ENCODE results near the gene PLXDC1. TPM values are rescaled to one million over a fixed set of nuclear protein-coding genes. Genes with fewer than 3 reads are reported as not detected.

Gene PLXDC1
- total and polyA plus RNA-seq, 2 of the 13 experiments (the other 11 are each of a cell fraction or from before 2014, with no cell fraction given): not detected

GRCh38 chr17:39118674-39119419 lies 32.6 kb downstream of the PLXDC1 start:
- TF ChIP-seq NFYB (CRISPR knock-in tag; IDR thresholded peaks at IDR 0.05) (peak; percentile 41), ZFP36L2 (CRISPR knock-in tag; IDR thresholded peaks at IDR 0.05) (no peak), ZNF180 (CRISPR knock-in tag; IDR thresholded peaks at IDR 0.05; ENCODE audit: borderline replicate concordance, low read depth) (no peak), NFYC (CRISPR knock-in tag; IDR thresholded peaks at IDR 0.05) (peak; percentile 32; the same call in 1 of the 2 replicates), HNRNPUL1 (IDR thresholded peaks at IDR 0.05; ENCODE audit: low read depth, low read length) (no peak), JARID2 (CRISPR knock-in tag; IDR thresholded peaks at IDR 0.05; ENCODE audit: insufficient replicate concordance) (no peak), KLF13 (CRISPR knock-in tag; IDR thresholded peaks at IDR 0.05) (no peak)
- H3K27me3 ChIP-seq (ENCODE audit: control insufficient read depth in 1 of 2, insufficient read depth in 2 of 2, low read length in 2 of 2): peaks cover 5 to 26% of the 10 kb centered on the region in 2 experiments; a peak in 4 of 5 replicates
- H3K9ac ChIP-seq (ENCODE audit: insufficient read depth, low read depth, low read length): no peak overlapping the region
- no peaks in the 10 kb centered on the region for H4K20me1 ChIP-seq (ENCODE audit: insufficient read depth, low read length)
- no peak overlapping the region for H3K27ac ChIP-seq (ENCODE audit: extremely low read length, insufficient read depth, low read length)
- no TSS peak for BruUV-seq (replicated peaks)
- H3K4me1 ChIP-seq (ENCODE audit: insufficient read depth, low read length): peaks cover 9% of the 10 kb centered on the region
- POLR2A ChIA-PET: no interaction called here
- no peaks in the 10 kb centered on the region for H3K9me3 ChIP-seq (ENCODE audit: low read length)
- FAIRE-seq: no peak
- 49% methylated on average over 5 of the region's 5 CpGs for WGBS (ENCODE audit: low lambda C conversion rate)
- CTCF ChIA-PET (ENCODE audit: low intra/inter-chr PET ratio, low total read pairs): no interaction called here
- in situ Hi-C loops (cut with HindIII; ENCODE audit: extremely low pct_ligation_motif_present, low pct_unique_long_range_greater_than_20kb): no loop called here
- no peaks in the 10 kb centered on the region for H3K79me2 ChIP-seq (ENCODE audit: insufficient read depth, low read length)
- intact Hi-C loops (cut with micrococcal nuclease; ENCODE audit: unreplicated experiment): no loop called here
- H2AFZ ChIP-seq (ENCODE audit: low read length): no peak overlapping the region
- no peak for DNase-seq (ENCODE audit: low spot score)
- H3K4me3 ChIP-seq (replicated peaks in 1 of 3; ENCODE audit: insufficient read depth in 1 of 3, low read depth in 2 of 3, low read length in 3 of 3): no peak overlapping the region
- no peak overlapping the region for H3K4me2 ChIP-seq (ENCODE audit: low read depth, low read length)
- no peak for ATAC-seq
- H3K36me3 ChIP-seq (replicated peaks in 1 of 2; ENCODE audit: control insufficient read depth in 1 of 2, insufficient read depth in 2 of 2, low read length in 2 of 2): no peaks in the 10 kb centered on the region

DNA sequence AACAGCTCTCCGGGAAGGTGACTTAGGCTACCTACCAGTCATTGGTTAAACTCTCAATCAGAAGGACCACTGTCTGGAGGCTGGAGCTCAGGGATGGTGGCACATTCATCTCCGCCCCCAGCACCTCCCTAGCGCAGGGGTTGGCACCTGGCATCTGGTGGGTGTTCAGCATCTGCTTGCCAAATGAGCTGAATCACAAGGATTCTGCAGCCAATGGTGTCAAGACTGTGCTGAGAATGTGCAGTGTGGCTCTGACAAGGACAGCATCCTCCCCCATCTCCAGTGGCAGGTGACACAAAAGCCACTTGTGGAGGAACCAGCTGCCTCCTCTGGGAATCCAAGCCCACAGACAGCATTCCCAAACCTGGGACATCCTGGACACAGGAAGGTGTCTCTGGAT lies 35.2 kb downstream of the PLXDC1 start:
- no peaks in the 10 kb centered on the region for H4K20me1 ChIP-seq (ENCODE audit: insufficient read depth, low read length)
- intact Hi-C loops (cut with micrococcal nuclease; ENCODE audit: unreplicated experiment) (no loop called here), in situ Hi-C loops (cut with HindIII; ENCODE audit: extremely low pct_ligation_motif_present, low pct_unique_long_range_greater_than_20kb) (no loop called here)
- no peak overlapping the region for H3K4me2 ChIP-seq (ENCODE audit: low read depth, low read length)
- no peak for FAIRE-seq
- H3K4me1 ChIP-seq (ENCODE audit: insufficient read depth, low read length): peaks cover 9% of the 10 kb centered on the region
- no peaks in the 10 kb centered on the region for H3K79me2 ChIP-seq (ENCODE audit: insufficient read depth, low read length)
- no peak overlapping the region for H2AFZ ChIP-seq (ENCODE audit: low read length)
- POLR2A ChIA-PET: no interaction called here
- no peak overlapping the region for H3K4me3 ChIP-seq (replicated peaks in 1 of 3; ENCODE audit: insufficient read depth in 1 of 3, low read depth in 2 of 3, low read length in 3 of 3)
- no peak for DNase-seq (ENCODE audit: low spot score)
- H3K36me3 ChIP-seq (replicated peaks in 1 of 2; ENCODE audit: control insufficient read depth in 1 of 2, insufficient read depth in 2 of 2, low read length in 2 of 2): no peaks in the 10 kb centered on the region
- no TSS peak for BruUV-seq (replicated peaks)
- no peak for ATAC-seq
- WGBS (ENCODE audit: low lambda C conversion rate): 23% methylated on average over 2 of the region's 3 CpGs
- CTCF ChIA-PET (ENCODE audit: low intra/inter-chr PET ratio, low total read pairs): no interaction called here
- peaks cover 2 to 33% of the 10 kb centered on the region in 2 experiments; a peak in 4 of 5 replicates for H3K27me3 ChIP-seq (ENCODE audit: control insufficient read depth in 1 of 2, insufficient read depth in 2 of 2, low read length in 2 of 2)
- H3K9ac ChIP-seq (ENCODE audit: insufficient read depth, low read depth, low read length): no peak overlapping the region
- no peak overlapping the region for H3K27ac ChIP-seq (ENCODE audit: extremely low read length, insufficient read depth, low read length)
- H3K9me3 ChIP-seq (ENCODE audit: low read length): no peaks in the 10 kb centered on the region
- TF ChIP-seq SMAD1 (CRISPR knock-in tag; IDR thresholded peaks at IDR 0.05; ENCODE audit: borderline replicate concordance, low read depth): no peak
- TF ChIP-seq STAT6 (CRISPR knock-in tag; IDR thresholded peaks at IDR 0.05; ENCODE audit: borderline replicate concordance): no peak
- no peak for TF ChIP-seq TFDP2 (CRISPR knock-in tag; IDR thresholded peaks at IDR 0.05)
- TF ChIP-seq ZNF543 (CRISPR knock-in tag; IDR thresholded peaks at IDR 0.05): no peak
- no peak for TF ChIP-seq RORA (CRISPR knock-in tag; IDR thresholded peaks at IDR 0.05)
- TF ChIP-seq ZBTB1 (CRISPR knock-in tag; IDR thresholded peaks at IDR 0.05; ENCODE audit: borderline replicate concordance): no peak
- no peak for TF ChIP-seq SALL2 (CRISPR knock-in tag; IDR thresholded peaks at IDR 0.05)
- no peak for TF ChIP-seq DR1 (CRISPR knock-in tag; IDR thresholded peaks at IDR 0.05)
- TF ChIP-seq NFYB (CRISPR knock-in tag; IDR thresholded peaks at IDR 0.05): no peak
